CD4-positive, alpha-beta T cell (primary cell): ENCODE measurements around the gene EPS15. TPM values are rescaled to one million over a fixed set of nuclear protein-coding genes. Genes with fewer than 3 reads are reported as not detected.

Source experiments
- ATAC-seq: fragments of 200-7000 bp; cut with Tn5 transposase; one replicate; pipeline ENCODE4 v1.10.0; 2022; ENCODE audit warnings: mild to moderate bottlenecking; ENCODE audit not compliant: poor library complexity
- CTCF ChIA-PET: fragments of 350-600 bp; sonication (Branson Sonifier 250); formaldehyde crosslinking; loops from one replicate; lab custom pipeline; 2021; ENCODE audit warnings: antibody characterized with exemption, inconsistent platforms; lab: Charles Lee
- POLR2A ChIA-PET: fragments of 350-600 bp; sonication (Branson Sonifier 250); formaldehyde crosslinking; loops from one replicate; lab custom pipeline; 2021; ENCODE audit warnings: antibody characterized with exemption, inconsistent platforms; lab: Charles Lee
- DNase-seq, 14 experiments: peaks; one replicate each; pipeline ENCODE4 v3.0.0-alpha.2; 2013 to 2020; ENCODE audit warnings: mixed read lengths in 2 of 14
- H3K27ac ChIP-seq, 2 donors: one replicate each; pipeline versions ENCODE4 v1.5.1 to v1.7.0; 2013; ENCODE audit warnings: low read length in 2 of 2, low read depth in 1 of 2, mild to moderate bottlenecking in 1 of 2
- H3K27me3 ChIP-seq, 2 experiments: 1 replicate in 1 of 2; 2 replicates in 1 of 2; pipeline versions ENCODE4 v1.6.1 to v1.7.0; 2013; ENCODE audit warnings: low read length in 2 of 2, control low read depth in 1 of 2, mild to moderate bottlenecking in 1 of 2, moderate library complexity in 1 of 2; ENCODE audit not compliant: insufficient read depth in 2 of 2, control insufficient read depth in 1 of 2
- H3K36me3 ChIP-seq: one replicate; pipeline ENCODE4 v1.6.1; 2013; ENCODE audit warnings: low read length, control low read depth; ENCODE audit not compliant: insufficient read depth
- H3K4me1 ChIP-seq: one replicate; pipeline ENCODE4 v1.6.1; 2013; ENCODE audit warnings: low read length, control low read depth; ENCODE audit not compliant: insufficient read depth
- H3K4me3 ChIP-seq: one replicate; pipeline ENCODE4 v1.5.1; 2013; ENCODE audit warnings: mild to moderate bottlenecking, low read length, moderate library complexity
- H3K9me3 ChIP-seq, 2 experiments: 1 replicate in 1 of 2; 2 replicates in 1 of 2; pipeline versions ENCODE4 v1.6.1 to v1.7.0; 2013; ENCODE audit warnings: low read length in 2 of 2, mild to moderate bottlenecking in 2 of 2, control low read depth in 1 of 2, moderate library complexity in 1 of 2; ENCODE audit not compliant: control insufficient read depth in 1 of 2, insufficient read depth in 1 of 2
- H3K27ac Mint-ChIP-seq: one replicate; pipeline ENCODE4 v1.8.0; 2020; ENCODE audit warnings: mixed read lengths
- H3K27me3 Mint-ChIP-seq: one replicate; pipeline ENCODE4 v1.8.0; 2021; ENCODE audit warnings: mixed read lengths
- H3K36me3 Mint-ChIP-seq: one replicate; pipeline ENCODE4 v1.8.0; 2021; ENCODE audit warnings: low read depth, mixed read lengths
- H3K4me1 Mint-ChIP-seq: one replicate; pipeline ENCODE4 v1.8.0; 2021; ENCODE audit warnings: low read depth, mixed read lengths
- H3K4me3 Mint-ChIP-seq: one replicate; pipeline ENCODE4 v1.8.0; 2020; ENCODE audit warnings: mild to moderate bottlenecking, mixed read lengths
- H3K9me3 Mint-ChIP-seq: one replicate; pipeline ENCODE4 v1.8.0; 2020; ENCODE audit warnings: mixed read lengths
- intact Hi-C, 2 experiments: fragments of 100-400 bp; cut with DNase I in 1 of 2; cut with micrococcal nuclease in 1 of 2; formaldehyde crosslinking; loops; one replicate each; pipeline versions ENCODE4 v1.15.1 to v1.9.0; 2023 to 2025; cut with DNase I, micrococcal nuclease
- total RNA-seq, 174 experiments: library from RNA in 2 of 174; stranded (reverse) in 2 of 174; gene quantifications; one replicate each; pipeline ENCODE4 v1.2.3 and lab custom pipeline; 2021 to 2026
- TF ChIP-seq, protein P1 (sequence below): fragments of 200-600 bp; IDR thresholded peaks from one replicate; pipeline ENCODE4 v1.8.0; 2022; ENCODE audit warnings: antibody characterized with exemption, mild to moderate bottlenecking

Gene EPS15
- total RNA-seq, 2 experiments from 2014 or later: 44.5 to 47.9 TPM

DNA sequence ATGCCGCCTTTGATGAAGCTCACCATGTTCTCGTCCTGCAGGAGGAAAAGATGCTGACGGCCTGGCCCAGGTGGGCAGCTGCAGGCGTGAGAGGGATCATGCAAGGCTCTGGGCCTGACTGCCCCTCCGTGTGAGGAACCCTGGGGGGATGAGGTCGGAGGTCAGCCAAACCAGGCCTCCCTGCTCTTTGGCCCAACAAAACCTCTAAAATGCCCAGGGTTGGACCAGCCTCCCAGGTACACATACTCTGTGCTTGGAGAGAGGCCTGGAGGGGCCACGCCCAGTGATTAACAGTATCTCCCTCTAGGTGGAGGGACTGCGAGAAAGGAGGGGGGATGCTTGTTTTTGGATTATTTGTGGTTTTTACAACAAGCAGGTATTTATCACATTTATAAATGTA is 209.8 kb downstream of the EPS15 start:
- intact Hi-C loops: no loop called here
- Histone ChIP-seq H3K9me3 (no peaks in the 10 kb centered on the region), H3K4me3 (no peak overlapping the region), H3K27me3 (no peaks in the 10 kb centered on the region), H3K4me1 (no peaks in the 10 kb centered on the region), H3K27ac (no peak overlapping the region), H3K36me3 (no peaks in the 10 kb centered on the region)
- ChIA-PET POLR2A (no interaction called here), CTCF (no interaction called here)
- no peaks in the 10 kb centered on the region for H3K9me3 Mint-ChIP-seq
- ATAC-seq (no peak), DNase-seq (no peak)
- no peaks in the 10 kb centered on the region for H3K27me3 Mint-ChIP-seq
- no peak overlapping the region for H3K4me3 Mint-ChIP-seq
- H3K4me1 Mint-ChIP-seq: no peaks in the 10 kb centered on the region
- TF ChIP-seq, protein P1, sequence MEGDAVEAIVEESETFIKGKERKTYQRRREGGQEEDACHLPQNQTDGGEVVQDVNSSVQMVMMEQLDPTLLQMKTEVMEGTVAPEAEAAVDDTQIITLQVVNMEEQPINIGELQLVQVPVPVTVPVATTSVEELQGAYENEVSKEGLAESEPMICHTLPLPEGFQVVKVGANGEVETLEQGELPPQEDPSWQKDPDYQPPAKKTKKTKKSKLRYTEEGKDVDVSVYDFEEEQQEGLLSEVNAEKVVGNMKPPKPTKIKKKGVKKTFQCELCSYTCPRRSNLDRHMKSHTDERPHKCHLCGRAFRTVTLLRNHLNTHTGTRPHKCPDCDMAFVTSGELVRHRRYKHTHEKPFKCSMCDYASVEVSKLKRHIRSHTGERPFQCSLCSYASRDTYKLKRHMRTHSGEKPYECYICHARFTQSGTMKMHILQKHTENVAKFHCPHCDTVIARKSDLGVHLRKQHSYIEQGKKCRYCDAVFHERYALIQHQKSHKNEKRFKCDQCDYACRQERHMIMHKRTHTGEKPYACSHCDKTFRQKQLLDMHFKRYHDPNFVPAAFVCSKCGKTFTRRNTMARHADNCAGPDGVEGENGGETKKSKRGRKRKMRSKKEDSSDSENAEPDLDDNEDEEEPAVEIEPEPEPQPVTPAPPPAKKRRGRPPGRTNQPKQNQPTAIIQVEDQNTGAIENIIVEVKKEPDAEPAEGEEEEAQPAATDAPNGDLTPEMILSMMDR: no peak
- H3K36me3 Mint-ChIP-seq: no peaks in the 10 kb centered on the region
- no peak overlapping the region for H3K27ac Mint-ChIP-seq

GRCh38 chr1:51308636-51309035 is 210.4 kb downstream of the EPS15 start:
- H3K4me1 ChIP-seq: no peaks in the 10 kb centered on the region
- no peak overlapping the region for H3K4me3 Mint-ChIP-seq
- CTCF ChIA-PET: no interaction called here
- DNase-seq (no peak), ATAC-seq (no peak)
- TF ChIP-seq, protein P1: no peak
- POLR2A ChIA-PET: no interaction called here
- no peak overlapping the region for H3K27ac Mint-ChIP-seq
- H3K4me1 Mint-ChIP-seq: no peaks in the 10 kb centered on the region
- no peaks in the 10 kb centered on the region for H3K9me3 Mint-ChIP-seq
- no peak overlapping the region for H3K4me3 ChIP-seq
- intact Hi-C loops: no loop called here
- H3K9me3 ChIP-seq: no peaks in the 10 kb centered on the region
- no peak overlapping the region for H3K27ac ChIP-seq
- no peaks in the 10 kb centered on the region for H3K36me3 Mint-ChIP-seq
- H3K27me3 Mint-ChIP-seq: no peaks in the 10 kb centered on the region
- H3K27me3 ChIP-seq: no peaks in the 10 kb centered on the region
- H3K36me3 ChIP-seq: no peaks in the 10 kb centered on the region

DNA sequence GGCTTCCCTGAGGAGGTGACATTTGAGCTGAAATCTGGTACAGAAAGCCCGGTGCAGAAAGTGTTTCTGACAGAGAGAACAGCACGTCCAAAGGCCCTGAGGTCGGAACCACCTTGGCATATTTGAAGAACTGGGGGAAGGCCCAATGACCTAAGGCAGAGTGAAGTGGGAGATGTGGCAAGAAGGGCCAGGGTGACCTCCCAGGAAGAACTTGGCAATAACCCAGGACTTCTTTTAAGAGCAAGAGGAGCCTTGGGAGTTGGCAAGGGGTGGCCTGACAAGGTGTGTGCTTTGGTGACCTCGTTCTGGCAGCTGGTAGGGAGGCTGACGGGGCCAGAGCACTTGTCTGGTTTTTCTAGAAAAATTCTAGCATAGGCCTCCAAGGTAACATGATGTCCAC is 212.1 kb downstream of the EPS15 start:
- intact Hi-C loops: no loop called here
- Histone ChIP-seq H3K27ac (no peak overlapping the region), H3K9me3 (no peaks in the 10 kb centered on the region), H3K4me3 (no peak overlapping the region), H3K36me3 (no peaks in the 10 kb centered on the region), H3K27me3 (no peaks in the 10 kb centered on the region), H3K4me1 (no peaks in the 10 kb centered on the region)
- Mint-ChIP-seq H3K27ac (no peak overlapping the region), H3K27me3 (no peaks in the 10 kb centered on the region), H3K4me1 (no peaks in the 10 kb centered on the region), H3K36me3 (no peaks in the 10 kb centered on the region), H3K4me3 (no peak overlapping the region), H3K9me3 (no peaks in the 10 kb centered on the region)
- no peak for ATAC-seq
- ChIA-PET POLR2A (no interaction called here), CTCF (no interaction called here)
- TF ChIP-seq, protein P1: no peak
- DNase-seq: no peak
